HEK293T (cell line): ENCODE data around the gene DNAJC11.

ENCODE experiments used
- ARNT ChIP-seq: fragments of 450-650 bp; IDR thresholded peaks from 2 replicates; pipeline ENCODE4 v1.6.1; 2017; ENCODE audit warnings: mild to moderate bottlenecking
- BHLHE40 ChIP-seq: fragments of 450-650 bp; IDR thresholded peaks from 2 replicates; pipeline ENCODE4 v1.6.1; 2016; ENCODE audit warnings: mild to moderate bottlenecking, moderate library complexity, borderline replicate concordance
- CTBP1 ChIP-seq: fragments of 450-650 bp; IDR thresholded peaks from 2 replicates; pipeline ENCODE4 v1.6.1; 2016; ENCODE audit warnings: borderline replicate concordance
- ELF4 ChIP-seq: fragments of 450-650 bp; IDR thresholded peaks from 2 replicates; pipeline ENCODE4 v1.6.1; 2017; ENCODE audit warnings: antibody characterized with exemption
- FOXA1 ChIP-seq: fragments of 450-650 bp; IDR thresholded peaks from 2 replicates; pipeline ENCODE4 v1.6.1; 2016; ENCODE audit warnings: mild to moderate bottlenecking
- FOXM1 ChIP-seq: fragments of 450-650 bp; IDR thresholded peaks from 2 replicates; pipeline ENCODE4 v1.6.1; 2017; ENCODE audit warnings: mild to moderate bottlenecking, borderline replicate concordance
- HDGF ChIP-seq: fragments of 450-650 bp; IDR thresholded peaks from 2 replicates; pipeline ENCODE4 v1.6.1; 2017; ENCODE audit warnings: antibody characterized with exemption, borderline replicate concordance
- LEF1 ChIP-seq: fragments of 450-650 bp; IDR thresholded peaks from 2 replicates; pipeline ENCODE4 v1.6.1; 2017; ENCODE audit warnings: mild to moderate bottlenecking, borderline replicate concordance
- NFRKB ChIP-seq: fragments of 450-650 bp; IDR thresholded peaks from 2 replicates; pipeline ENCODE4 v1.6.1; 2016; ENCODE audit warnings: mild to moderate bottlenecking, moderate library complexity
- SP1 ChIP-seq: fragments of 450-650 bp; IDR thresholded peaks from 2 replicates; pipeline ENCODE4 v1.6.1; 2017
- SUZ12 ChIP-seq: fragments of 450-650 bp; IDR thresholded peaks from 2 replicates; pipeline ENCODE4 v1.6.1; 2016; ENCODE audit warnings: mild to moderate bottlenecking
- TARDBP ChIP-seq: fragments of 450-650 bp; IDR thresholded peaks from 2 replicates; pipeline ENCODE4 v1.6.1; 2016

- TF ChIP-seq SP1 (no peak), SUZ12 (no peak), CTBP1 (no peak), ELF4 (no peak), ARNT (no peak), BHLHE40 (no peak), FOXM1 (no peak), NFRKB (no peak), LEF1 (no peak), TARDBP (no peak), HDGF (no peak), FOXA1 (no peak)
These were observed 43.5 kb upstream of the DNAJC11 start for GRCh38 chr1:6745073-6745472.
